Heart left ventricle (tissue), 16 donors: ENCODE data around the gene LMCD1. TPM values are rescaled to one million over a fixed set of nuclear protein-coding genes. Genes with fewer than 3 reads are reported as not detected.

Experiments
- ATAC-seq, 4 donors: fragments of 200-7000 bp; cut with Tn5 transposase; one replicate each; pipeline ENCODE4 v1.9.1; 2020 to 2022; ENCODE audit warnings: moderate library complexity in 4 of 4, mild to moderate bottlenecking in 3 of 4, moderate number of reproducible peaks in 1 of 4
- DNase-seq, 5 donors: peaks; one replicate each; pipeline ENCODE4 v3.0.0-alpha.2; 2020
- H3K27ac ChIP-seq, 12 donors: fragments of 200-600 bp; sonication (generic) in 4 of 12; one replicate each; pipeline versions ENCODE4 v1.5.0 to v1.8.0; 2016 to 2022; ENCODE audit warnings: mild to moderate bottlenecking in 2 of 12
- H3K27me3 ChIP-seq, 9 donors: fragments of 200-600 bp; sonication (generic) in 2 of 9; one replicate each; pipeline versions ENCODE4 v1.5.1 to v1.8.0; 2016 to 2022; ENCODE audit warnings: mild to moderate bottlenecking in 3 of 9
- H3K36me3 ChIP-seq, 9 donors: fragments of 200-600 bp; sonication (generic) in 2 of 9; one replicate each; pipeline versions ENCODE4 v1.5.0 to v1.8.0; 2018 to 2022; ENCODE audit warnings: mild to moderate bottlenecking in 2 of 9
- H3K4me1 ChIP-seq, 12 donors: fragments of 200-600 bp; sonication (generic) in 4 of 12; one replicate each; pipeline versions ENCODE4 v1.5.0 to v1.8.0; 2016 to 2022; ENCODE audit warnings: mild to moderate bottlenecking in 3 of 12
- H3K4me3 ChIP-seq, 12 donors: fragments of 200-600 bp; sonication (generic) in 4 of 12; one replicate each; pipeline versions ENCODE4 v1.5.0 to v1.8.0; 2017 to 2022; ENCODE audit warnings: mild to moderate bottlenecking in 9 of 12, moderate library complexity in 4 of 12
- H3K9me3 ChIP-seq, 12 donors: fragments of 200-600 bp; sonication (generic) in 4 of 12; one replicate each; pipeline versions ENCODE4 v1.5.0 to v1.8.0; 2016 to 2022; ENCODE audit warnings: mild to moderate bottlenecking in 1 of 12
- CTCF ChIP-seq, 12 donors: fragments of 200-600 bp; sonication (generic) in 4 of 12; IDR thresholded peaks; one replicate each; pipeline versions ENCODE4 v1.5.0 to v1.8.0; 2018 to 2022; ENCODE audit warnings: antibody characterized with exemption in 12 of 12, mild to moderate bottlenecking in 5 of 12
- POLR2A ChIP-seq, 2 donors: fragments of 450-650 bp; IDR thresholded peaks; one replicate each; pipeline ENCODE4 v1.6.1; 2017; ENCODE audit warnings: antibody characterized with exemption in 2 of 2, mild to moderate bottlenecking in 2 of 2, moderate library complexity in 2 of 2
- WGBS, 4 donors: extraction: QIAGEN DNeasy Blood & Tissue Kit in 2 of 4; methylation state at CpG; one replicate each; pipeline versions ENCODE4 v1.1.5 to v1.1.7; 2013 to 2018; 5-methylcytosine and 5-hydroxymethylcytosine counted together
- intact Hi-C, 10 donors: fragments of 100-400 bp; cut with DNase I; formaldehyde crosslinking; loops; one replicate each; pipeline versions ENCODE4 v1.11.1 to v1.14.2; 2022
- polyA plus RNA-seq, 2 donors: library from polyadenylated mRNA; stranded (reverse); fragments of 200-250 nt; gene quantifications; one replicate each; pipeline ENCODE4 v1.2.3, GENCODE V29; 2013
- total RNA-seq, 9 donors: library from RNA; depleted of rRNA in 2 of 9; stranded (reverse); fragments of >200 nt in 2 of 9; fragmentation: NEBNext Ultra II Directional in 3 of 9; extraction: Animal tissue kit (Norgen Biotek cat#: 25700) in 3 of 9; gene quantifications; one replicate each; pipeline versions ENCODE4 v1.1.0 to v1.2.4, GENCODE V29; 2016 to 2023
- donor health status: ischemic (EF 13 %, LVEDD 7.1; RV severe dilation, severe dysfunction).
- donor health status: healthy with polysubstance abuse.
- donor health status: DM: no; HTN: yes; CAD: no.
- donor health status: DM: no; HTN: no; CAD: no.
- donor health status: ischemic (EF 25% LVEDD 6.9; RV normal size, moderate dysfunction).
- donor health status: ischemic (EF 25% LVEDD 5.7; RV mildly dilated, moderate dysfunction).
- donor health status: healthy.
- donor health status: DM: yes; HTN: yes; CAD: no.
- donor health status: ischemic (EF 35%, LVEDD 5.7; RV mildly dilated, moderate dysfunction).
- donor health status: nonischemic (EF 11% LVEDD 7.7; RV severe dilation, severe dysfunction).
- donor health status: DM: yes; HTN: yes; CAD: no.
- donor health status: PGD.
- donor health status: ischemic (EF 29% LVEDD 5.4; RV normal size, mild dysfunction).
- donor health status: nonischemic (EF 23%, LVEDD 6.1; RV moderate dilation, normal function).

LMCD1 gene
- total and polyA plus RNA-seq, 11 donors: 34.9 to 661 (median 54.6) TPM

GRCh38 chr3:8597219-8597853 is 95.7 kb downstream of the LMCD1 start:
- intact Hi-C loops: no loop called here
- Histone ChIP-seq H3K27me3 (no peaks in the 10 kb centered on the region), H3K27ac (no peak overlapping the region), H3K9me3 (no peaks in the 10 kb centered on the region), H3K4me3 (no peak overlapping the region), H3K4me1 (peaks cover 0 to 32% (median 13%) of the 10 kb centered on the region in 12 donors), H3K36me3 (no peaks in the 10 kb centered on the region)
- TF ChIP-seq POLR2A (IDR thresholded peaks at IDR 0.05): no peak
- no peak for TF ChIP-seq CTCF (IDR thresholded peaks at IDR 0.05)
- WGBS, 4 donors: 83 to 89% (median 88%) methylated on average over 7 of the region's 7 CpGs
- ATAC-seq (no peak), DNase-seq (no peak)

- Histone ChIP-seq H3K4me3 (no peak overlapping the region), H3K4me1 (peaks cover 0 to 30% (median 11%) of the 10 kb centered on the region in 12 donors), H3K36me3 (no peaks in the 10 kb centered on the region), H3K27me3 (no peaks in the 10 kb centered on the region), H3K9me3 (no peaks in the 10 kb centered on the region), H3K27ac (no peak overlapping the region)
- DNase-seq: no peak
- intact Hi-C loops: no loop called here
- ATAC-seq: no peak
- WGBS, 4 donors: 66 to 75% (median 70%) methylated on average over 3 of the region's 3 CpGs
- TF ChIP-seq POLR2A (IDR thresholded peaks at IDR 0.05) (no peak), CTCF (IDR thresholded peaks at IDR 0.05) (no peak)
Measured at GRCh38 chr3:8599146-8599545, 97.5 kb downstream of the LMCD1 start.

GRCh38 chr3:8600457-8600856 is 98.8 kb downstream of the LMCD1 start:
- TF ChIP-seq POLR2A (IDR thresholded peaks at IDR 0.05) (no peak), CTCF (IDR thresholded peaks at IDR 0.05) (no peak)
- Histone ChIP-seq H3K36me3 (no peaks in the 10 kb centered on the region), H3K27me3 (no peaks in the 10 kb centered on the region), H3K4me3 (no peak overlapping the region), H3K4me1 (peaks cover 0 to 28% (median 11%) of the 10 kb centered on the region in 12 donors), H3K9me3 (no peaks in the 10 kb centered on the region), H3K27ac (no peak overlapping the region)
- DNase-seq (no peak), ATAC-seq (no peak)
- intact Hi-C loops: loop anchor here in 2 of 10 donors (10.0 kb wide), 2 partner anchors 116 to 276 kb away; no protein-coding TSS in a partner anchor

- Histone ChIP-seq H3K27me3 (no peaks in the 10 kb centered on the region), H3K4me3 (no peak overlapping the region), H3K36me3 (no peaks in the 10 kb centered on the region), H3K27ac (peak overlapping the region in 2 of 12 donors; percentile 7 to 35), H3K9me3 (no peaks in the 10 kb centered on the region), H3K4me1 (peaks cover 0 to 27% (median 20%) of the 10 kb centered on the region in 12 donors)
- 19 to 24% (median 21%) methylated on average over 9 of the region's 9 CpGs for WGBS, 4 donors
- intact Hi-C loops: loop anchor here in 2 of 10 donors (10.0 kb wide), 2 partner anchors 118 to 278 kb away; no protein-coding TSS in a partner anchor
- peak in 3 of 4 donors; percentile 38 to 53 (median 38) for ATAC-seq
- DNase-seq: peak in 3 of 5 donors; percentile 41 to 64 (median 52)
- TF ChIP-seq POLR2A (IDR thresholded peaks at IDR 0.05) (no peak), CTCF (IDR thresholded peaks at IDR 0.05) (no peak)
Measured at GRCh38 chr3:8603115-8603710, 101.6 kb downstream of the LMCD1 start.
